B cell (primary cell): Measurements from ENCODE around the gene PTPRM.

Source experiments
- EZH2 ChIP-seq: IDR thresholded peaks from 2 replicates; pipeline ENCODE4 v1.6.1; 2012; ENCODE audit warnings: borderline replicate concordance, low read depth, mild to moderate bottlenecking, moderate library complexity, low read length; ENCODE audit not compliant: insufficient read depth, poor library complexity, severe bottlenecking
- TF ChIP-seq, protein P1 (sequence below): fragments of 200-600 bp; IDR thresholded peaks from one replicate; pipeline ENCODE4 v1.8.0; 2022; ENCODE audit warnings: antibody characterized with exemption, mild to moderate bottlenecking

DNA sequence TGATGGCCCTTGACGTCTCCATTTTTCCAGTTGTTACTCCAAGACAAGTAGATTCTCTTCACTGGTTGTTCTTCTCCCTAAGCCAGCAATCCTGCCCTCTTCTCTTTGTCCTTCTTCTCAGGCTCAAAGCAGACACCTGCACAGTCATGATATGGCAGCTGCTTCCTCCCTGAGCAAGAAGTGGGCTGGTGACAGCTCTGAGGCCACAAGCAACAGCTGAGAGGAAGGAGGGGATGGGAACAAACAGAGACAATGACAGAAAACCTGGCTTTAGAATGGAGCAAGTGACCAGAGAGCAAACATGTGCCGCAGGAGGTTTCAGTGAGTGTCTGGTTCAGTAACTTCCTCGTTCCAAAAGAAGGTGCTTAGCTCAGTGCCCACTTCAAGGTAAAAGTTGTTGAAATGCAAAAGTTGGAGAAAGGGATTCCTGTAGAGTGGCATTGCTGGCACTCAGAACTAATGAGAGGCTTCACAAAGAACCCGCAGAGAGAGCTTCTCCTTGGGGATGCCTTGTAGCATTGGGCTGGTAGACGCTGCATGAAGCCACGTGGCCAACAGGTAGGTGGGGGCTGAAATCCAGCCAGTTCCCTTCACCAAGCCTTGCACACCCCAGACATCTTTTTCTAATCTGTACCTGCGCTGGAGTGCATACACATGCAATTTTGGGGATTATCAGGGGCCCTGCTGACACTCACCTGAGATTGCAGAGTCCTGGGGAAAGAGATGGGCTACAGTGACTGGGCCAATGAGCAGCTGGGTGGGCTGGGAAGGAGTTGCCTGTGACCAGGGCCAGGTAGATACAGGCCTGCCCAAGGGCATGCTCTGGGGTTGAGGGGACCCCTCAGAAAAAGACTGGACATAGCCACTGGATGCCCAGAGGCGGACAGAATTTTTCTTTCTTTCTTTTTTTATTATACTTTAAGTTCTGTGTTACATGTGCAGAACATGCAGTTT lies 888.8 kb downstream of the PTPRM start:
- TF ChIP-seq, protein P1, sequence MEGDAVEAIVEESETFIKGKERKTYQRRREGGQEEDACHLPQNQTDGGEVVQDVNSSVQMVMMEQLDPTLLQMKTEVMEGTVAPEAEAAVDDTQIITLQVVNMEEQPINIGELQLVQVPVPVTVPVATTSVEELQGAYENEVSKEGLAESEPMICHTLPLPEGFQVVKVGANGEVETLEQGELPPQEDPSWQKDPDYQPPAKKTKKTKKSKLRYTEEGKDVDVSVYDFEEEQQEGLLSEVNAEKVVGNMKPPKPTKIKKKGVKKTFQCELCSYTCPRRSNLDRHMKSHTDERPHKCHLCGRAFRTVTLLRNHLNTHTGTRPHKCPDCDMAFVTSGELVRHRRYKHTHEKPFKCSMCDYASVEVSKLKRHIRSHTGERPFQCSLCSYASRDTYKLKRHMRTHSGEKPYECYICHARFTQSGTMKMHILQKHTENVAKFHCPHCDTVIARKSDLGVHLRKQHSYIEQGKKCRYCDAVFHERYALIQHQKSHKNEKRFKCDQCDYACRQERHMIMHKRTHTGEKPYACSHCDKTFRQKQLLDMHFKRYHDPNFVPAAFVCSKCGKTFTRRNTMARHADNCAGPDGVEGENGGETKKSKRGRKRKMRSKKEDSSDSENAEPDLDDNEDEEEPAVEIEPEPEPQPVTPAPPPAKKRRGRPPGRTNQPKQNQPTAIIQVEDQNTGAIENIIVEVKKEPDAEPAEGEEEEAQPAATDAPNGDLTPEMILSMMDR = no peak
- TF ChIP-seq EZH2 = no peak
